Endothelial cell of umbilical vein (primary cell): ENCODE results near the gene IGSF6.

Source experiments
- POLR2A ChIP-seq: IDR thresholded peaks from 2 replicates; pipeline ENCODE4 v1.6.1; 2012; ENCODE audit warnings: low read depth, mild to moderate bottlenecking, control low read depth, low read length
- TF ChIP-seq, protein P1 (sequence below), 2 donors: IDR thresholded peaks; 1 replicate in 1 of 2; 2 replicates in 1 of 2; pipeline ENCODE4 v1.5.1; 2011; ENCODE audit warnings: low read length in 2 of 2, mild to moderate bottlenecking in 2 of 2, moderate library complexity in 2 of 2, control low read depth in 1 of 2, inconsistent platforms in 1 of 2, low read depth in 1 of 2; ENCODE audit not compliant: insufficient read depth in 1 of 2; ENCODE audit errors: extremely low read depth in 1 of 2

DNA sequence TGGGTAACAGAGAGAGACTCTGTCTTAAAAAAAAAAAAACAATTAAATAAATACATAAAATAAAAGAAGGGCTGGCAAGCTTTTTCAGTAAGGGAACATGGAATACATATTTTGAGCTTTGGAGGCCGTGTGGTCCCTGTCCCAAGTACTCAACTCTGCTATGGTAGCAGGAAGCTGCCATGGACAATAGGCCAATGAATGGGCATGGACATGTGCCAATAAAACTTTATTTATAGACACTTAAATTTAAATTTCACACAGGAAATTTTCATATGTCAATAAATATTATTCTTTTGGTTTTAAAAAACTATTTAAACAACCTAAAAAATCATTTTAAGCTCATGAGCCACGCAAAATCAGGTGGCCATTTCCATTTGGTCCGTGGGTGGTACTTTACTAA is 15.2 kb upstream of the IGSF6 start:
- TF ChIP-seq, protein P1, sequence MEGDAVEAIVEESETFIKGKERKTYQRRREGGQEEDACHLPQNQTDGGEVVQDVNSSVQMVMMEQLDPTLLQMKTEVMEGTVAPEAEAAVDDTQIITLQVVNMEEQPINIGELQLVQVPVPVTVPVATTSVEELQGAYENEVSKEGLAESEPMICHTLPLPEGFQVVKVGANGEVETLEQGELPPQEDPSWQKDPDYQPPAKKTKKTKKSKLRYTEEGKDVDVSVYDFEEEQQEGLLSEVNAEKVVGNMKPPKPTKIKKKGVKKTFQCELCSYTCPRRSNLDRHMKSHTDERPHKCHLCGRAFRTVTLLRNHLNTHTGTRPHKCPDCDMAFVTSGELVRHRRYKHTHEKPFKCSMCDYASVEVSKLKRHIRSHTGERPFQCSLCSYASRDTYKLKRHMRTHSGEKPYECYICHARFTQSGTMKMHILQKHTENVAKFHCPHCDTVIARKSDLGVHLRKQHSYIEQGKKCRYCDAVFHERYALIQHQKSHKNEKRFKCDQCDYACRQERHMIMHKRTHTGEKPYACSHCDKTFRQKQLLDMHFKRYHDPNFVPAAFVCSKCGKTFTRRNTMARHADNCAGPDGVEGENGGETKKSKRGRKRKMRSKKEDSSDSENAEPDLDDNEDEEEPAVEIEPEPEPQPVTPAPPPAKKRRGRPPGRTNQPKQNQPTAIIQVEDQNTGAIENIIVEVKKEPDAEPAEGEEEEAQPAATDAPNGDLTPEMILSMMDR (IDR thresholded peaks at IDR 0.05; ENCODE audit: extremely low read depth in 1 of 2, insufficient read depth in 1 of 2, low read depth in 1 of 2, low read length in 2 of 2), result no peak
- no peak for TF ChIP-seq POLR2A
